IMR-90 (cell line): ENCODE measurements around the gene HSD11B1L. TPM values are rescaled to one million over a fixed set of nuclear protein-coding genes. Genes with fewer than 3 reads are reported as not detected.
"Not testable (repeated sequence)": the region's sequence is repeated elsewhere in the genome, so short reads cannot be mapped to it uniquely, and the experiment has no call there.

Source experiments
- ATAC-seq: fragments of 200-7000 bp; cut with Tn5 transposase; 2 replicates; pipeline ENCODE4 v1.9.1; 2020; ENCODE audit warnings: low read depth, mild to moderate bottlenecking, moderate library complexity
- BruUV-seq: library from RNA; stranded (reverse); fragments of 400-500 nt; replicated peaks from 2 replicates; lab custom pipeline; 2021; lab: Mats Ljungman, UMichigan
- CTCF ChIA-PET: fragments of 300-600 bp; formaldehyde crosslinking; extraction: SDS; loops from one replicate; lab custom pipeline; 2021; ENCODE audit warnings: antibody characterized with exemption; lab: Yijun Ruan, JAX
- POLR2A ChIA-PET: fragments of 300-600 bp; sonication (Branson Sonifier 250); formaldehyde crosslinking; loops from one replicate; lab custom pipeline; 2022; ENCODE audit warnings: antibody characterized with exemption; ENCODE audit not compliant: unreplicated experiment; lab: Charles Lee
- DNase-seq: peaks from one replicate; pipeline ENCODE4 v3.0.0; 2013
- H2AFZ ChIP-seq: replicated peaks from 2 replicates; pipeline ENCODE3; 2013; ENCODE audit warnings: low read length, mild to moderate bottlenecking; ENCODE audit not compliant: poor library complexity
- H2AK5ac ChIP-seq: 2 replicates; pipeline ENCODE4 v1.6.1; 2013; ENCODE audit warnings: low read depth, low read length, inconsistent platforms
- H2AK9ac ChIP-seq: replicated peaks from 2 replicates; pipeline ENCODE3; 2013; ENCODE audit warnings: mild to moderate bottlenecking, low read depth, low read length, moderate library complexity; ENCODE audit not compliant: poor library complexity
- H2BK120ac ChIP-seq: 2 replicates; pipeline ENCODE4 v1.6.1; 2013; ENCODE audit warnings: low read depth, low read length, inconsistent platforms
- H2BK15ac ChIP-seq: 3 replicates; pipeline ENCODE4 v1.6.1; 2013; ENCODE audit warnings: low read depth, low read length, inconsistent platforms
- H2BK20ac ChIP-seq: 2 replicates; pipeline ENCODE4 v1.6.1; 2013; ENCODE audit warnings: low read depth, mild to moderate bottlenecking, inconsistent platforms, low read length, moderate library complexity
- H2BK5ac ChIP-seq: 2 replicates; pipeline ENCODE4 v1.6.1; 2013; ENCODE audit warnings: mild to moderate bottlenecking, low read depth, low read length, inconsistent platforms; ENCODE audit not compliant: poor library complexity, severe bottlenecking
- H3K14ac ChIP-seq: replicated peaks from 2 replicates; pipeline ENCODE4 v1.6.1; 2013; ENCODE audit warnings: low read depth, low read length, inconsistent platforms
- H3K18ac ChIP-seq: 2 replicates; pipeline ENCODE4 v1.6.1; 2013; ENCODE audit warnings: low read depth, low read length, control low read depth
- H3K23ac ChIP-seq: 2 replicates; pipeline ENCODE4 v1.6.1; 2013; ENCODE audit warnings: low read depth, low read length, inconsistent platforms
- H3K27ac ChIP-seq: 2 replicates; pipeline ENCODE4 v1.5.1; 2013; ENCODE audit warnings: mild to moderate bottlenecking, control low read depth, low read length; ENCODE audit not compliant: insufficient read depth
- H3K27me3 ChIP-seq: 2 replicates; pipeline ENCODE4 v1.6.1; 2013; ENCODE audit warnings: low read length; ENCODE audit not compliant: control insufficient read depth, insufficient read depth
- H3K36me3 ChIP-seq: 2 replicates; pipeline ENCODE4 v1.6.1; 2013; ENCODE audit warnings: low read length, mixed read lengths; ENCODE audit not compliant: control insufficient read depth, insufficient read depth
- H3K4ac ChIP-seq: 2 replicates; pipeline ENCODE4 v1.6.1; 2013; ENCODE audit warnings: low read depth, low read length, inconsistent platforms
- H3K4me1 ChIP-seq: 2 replicates; pipeline ENCODE4 v1.6.1; 2013; ENCODE audit warnings: low read length, mixed read lengths; ENCODE audit not compliant: control insufficient read depth, insufficient read depth
- H3K4me2 ChIP-seq: 2 replicates; pipeline ENCODE4 v1.6.1; 2013; ENCODE audit warnings: low read depth, mild to moderate bottlenecking, control low read depth, low read length, moderate library complexity
- H3K4me3 ChIP-seq: 2 replicates; pipeline ENCODE4 v1.5.1; 2013; ENCODE audit warnings: low read depth, mild to moderate bottlenecking, control low read depth, low read length, moderate library complexity; ENCODE audit not compliant: insufficient read depth
- H3K56ac ChIP-seq: 2 replicates; pipeline ENCODE4 v1.6.1; 2013; ENCODE audit warnings: low read length, inconsistent platforms; ENCODE audit not compliant: insufficient read depth; ENCODE audit errors: extremely low read depth
- H3K79me1 ChIP-seq, 2 experiments: 2 replicates each; pipeline ENCODE4 v1.6.1; 2013; ENCODE audit warnings: low read length in 2 of 2, inconsistent platforms in 1 of 2, low read depth in 1 of 2
- H3K9ac ChIP-seq: 2 replicates; pipeline ENCODE4 v1.6.1; 2013; ENCODE audit warnings: low read depth, low read length, control low read depth
- H3K9me1 ChIP-seq: 2 replicates; pipeline ENCODE4 v1.6.1; 2013; ENCODE audit warnings: low read length, inconsistent platforms; ENCODE audit not compliant: insufficient read depth
- H3K9me3 ChIP-seq: 2 replicates; pipeline ENCODE4 v1.6.1; 2013; ENCODE audit warnings: low read length; ENCODE audit not compliant: control insufficient read depth, insufficient read depth
- H4K20me1 ChIP-seq: 2 replicates; pipeline ENCODE4 v1.6.1; 2013; ENCODE audit warnings: low read length, inconsistent platforms; ENCODE audit not compliant: insufficient read depth
- H4K5ac ChIP-seq: 2 replicates; pipeline ENCODE4 v1.6.1; 2013; ENCODE audit warnings: mild to moderate bottlenecking, low read depth, low read length, control low read depth
- H4K8ac ChIP-seq, 2 experiments: 2 replicates each; pipeline ENCODE4 v1.6.1; 2013; ENCODE audit warnings: low read depth in 2 of 2, low read length in 2 of 2, control low read depth in 1 of 2, inconsistent platforms in 1 of 2
- H4K91ac ChIP-seq: 2 replicates; pipeline ENCODE4 v1.6.1; 2013; ENCODE audit warnings: low read depth, low read length, inconsistent platforms; ENCODE audit not compliant: insufficient read depth
- CEBPB ChIP-seq: IDR thresholded peaks from 2 replicates; pipeline ENCODE4 v1.6.1; 2012; ENCODE audit warnings: low read depth, low read length, improper control_type of control experiment
- ELK1 ChIP-seq: fragments of 150-350 bp; IDR thresholded peaks from 2 replicates; pipeline ENCODE4 v1.6.1; 2016; ENCODE audit warnings: low read depth, mild to moderate bottlenecking, low read length, moderate library complexity, borderline replicate concordance
- MXI1 ChIP-seq: IDR thresholded peaks from 2 replicates; pipeline ENCODE4 v1.6.1; 2012; ENCODE audit warnings: low read depth, mild to moderate bottlenecking, low read length, moderate library complexity, borderline replicate concordance
- NFE2L2 ChIP-seq: fragments of 150-350 bp; IDR thresholded peaks from 2 replicates; pipeline ENCODE4 v1.6.1; 2016; ENCODE audit warnings: low read depth, mild to moderate bottlenecking, low read length
- RCOR1 ChIP-seq: IDR thresholded peaks from 2 replicates; pipeline ENCODE4 v1.6.1; 2012; ENCODE audit warnings: mild to moderate bottlenecking, low read length, improper control_type of control experiment; ENCODE audit not compliant: insufficient replicate concordance
- RFX5 ChIP-seq: IDR thresholded peaks from 2 replicates; pipeline ENCODE4 v1.8.0; 2012; ENCODE audit warnings: low read depth, mild to moderate bottlenecking, low read length, moderate library complexity
- WGBS, 2 experiments: methylation state at CpG; one replicate each; pipeline versions ENCODE4 v1.1.5 to v1.1.7; 2013; ENCODE audit warnings: missing lambda C conversion rate in 2 of 2; ENCODE audit not compliant: insufficient read length in 1 of 2; ENCODE audit errors: extremely low coverage in 2 of 2; 5-methylcytosine and 5-hydroxymethylcytosine counted together
- dilution Hi-C: fragments of 300-500 bp; cut with HindIII; formaldehyde crosslinking; loops from one replicate; pipeline ENCODE4 v1.14.3; 2018; ENCODE audit warnings: low sequenced_read_pairs; ENCODE audit not compliant: unreplicated experiment
- in situ Hi-C: fragments of 300-500 bp; cut with MboI; formaldehyde crosslinking; loops from 3 replicates; pipeline ENCODE4 v1.14.3; 2019; ENCODE audit warnings: low sequenced_read_pairs, inconsistent platforms, mixed read lengths
- intact Hi-C: fragments of 100-400 bp; cut with micrococcal nuclease; formaldehyde crosslinking; loops from 2 replicates; pipeline ENCODE4 v1.10.0; 2022
- polyA plus RNA-seq, 3 experiments: library from polyadenylated mRNA; depleted of rRNA; stranded (reverse); fragments of >200 nt; gene quantifications; 2 replicates each; pipeline ENCODE4 v1.2.3, GENCODE V29; 2012; ENCODE audit warnings: low replicate concordance in 1 of 3
- total RNA-seq: library from RNA; depleted of rRNA; stranded (reverse); fragments of >200 nt; gene quantifications from 2 replicates; pipeline ENCODE4 v1.2.3, GENCODE V29; 2012; rRNA removed

Gene HSD11B1L
- total and polyA plus RNA-seq, 2 of the 4 experiments (the other 2 are of a cell fraction), result 2.2 to 7.2 TPM

GRCh38 chr19:5727453-5728050, 46.7 kb downstream of the HSD11B1L start (continued):
- TF ChIP-seq MXI1 (no peak), CEBPB (no peak), NFE2L2 (no peak), ELK1 (no peak), RFX5 (no peak), RCOR1 (no peak)

- H3K9me3 ChIP-seq, H3K4me1 ChIP-seq, H3K9ac ChIP-seq, H3K23ac ChIP-seq, H3K9me1 ChIP-seq, H3K4me2 ChIP-seq, ATAC-seq, H4K91ac ChIP-seq, H3K14ac ChIP-seq, H3K56ac ChIP-seq, H2AK5ac ChIP-seq, H4K5ac ChIP-seq, in situ Hi-C loops, H2BK15ac ChIP-seq, BruUV-seq, H2BK5ac ChIP-seq, H4K20me1 ChIP-seq, H3K4me3 ChIP-seq, H3K27ac ChIP-seq, DNase-seq, POLR2A ChIA-PET, H3K4ac ChIP-seq, H2BK120ac ChIP-seq, H2AK9ac ChIP-seq, intact Hi-C loops, dilution Hi-C loops, H3K27me3 ChIP-seq, H3K18ac ChIP-seq, H2BK20ac ChIP-seq, H3K36me3 ChIP-seq, H4K8ac ChIP-seq, H3K79me1 ChIP-seq, H2AFZ ChIP-seq: not testable (repeated sequence)
- CTCF ChIA-PET, result interaction anchor here (0.6 kb wide), 1 partner anchor 895 kb away, joined by 4 read pairs; no protein-coding TSS in a partner anchor
- WGBS, 2 experiments, result 33% methylated on average over 1 of the region's 2 CpGs; no CpG with 5 or more reads in 1 of the 2 experiments
Observed at GRCh38 chr19:5733172-5733571, 52.3 kb downstream of the HSD11B1L start.

Other genes starting within 250 kb of the HSD11B1L start
- not detected in 2 replicates for gene ZNRF4, start 225.6 kb upstream of the HSD11B1L start, total RNA-seq
- gene ZNRF4, start 225.6 kb upstream of the HSD11B1L start, polyA plus RNA-seq (2012; rRNA removed), result not detected in 2 replicates
- gene TINCR, start 113.1 kb upstream of the HSD11B1L start, total RNA-seq, result not detected in 2 replicates
- gene TINCR, start 113.1 kb upstream of the HSD11B1L start, polyA plus RNA-seq (2012; rRNA removed), result 0.03 and 0.05 TPM in 2 replicates
- gene SAFB2, start 58.3 kb upstream of the HSD11B1L start, total RNA-seq, result 11.8 and 17.8 TPM in 2 replicates
- 26.2 and 28.6 TPM in 2 replicates for gene SAFB2, start 58.3 kb upstream of the HSD11B1L start, polyA plus RNA-seq (2012; rRNA removed)
- gene SAFB, start 57.9 kb upstream of the HSD11B1L start, total RNA-seq, result 18.5 and 26.1 TPM in 2 replicates
- gene SAFB, start 57.9 kb upstream of the HSD11B1L start, polyA plus RNA-seq (2012; rRNA removed), result 36.6 and 41.2 TPM in 2 replicates
- 14.5 and 15.8 TPM in 2 replicates for gene MICOS13, start 511 bp upstream of the HSD11B1L start, total RNA-seq
- gene MICOS13, start 511 bp upstream of the HSD11B1L start, polyA plus RNA-seq (2012; rRNA removed), result 48.9 and 80.2 TPM in 2 replicates
- 232 and 251 TPM in 2 replicates for gene RPL36, start 9.3 kb downstream of the HSD11B1L start, total RNA-seq
- 757 and 1,037 TPM in 2 replicates for gene RPL36, start 9.3 kb downstream of the HSD11B1L start, polyA plus RNA-seq (2012; rRNA removed)
- gene LONP1, start 39.1 kb downstream of the HSD11B1L start, total RNA-seq, result 64.2 and 70.3 TPM in 2 replicates
- gene LONP1, start 39.1 kb downstream of the HSD11B1L start, polyA plus RNA-seq (2012; rRNA removed), result 90.9 and 93.2 TPM in 2 replicates
- gene CATSPERD, start 39.6 kb downstream of the HSD11B1L start, total RNA-seq, result not detected in 2 replicates
- not detected in 2 replicates for gene CATSPERD, start 39.6 kb downstream of the HSD11B1L start, polyA plus RNA-seq (2012; rRNA removed)
- gene PRR22, start 103.7 kb downstream of the HSD11B1L start, total RNA-seq, result 0.28 TPM in 1 of 2 replicates, not detected in the other
- 0.92 and 1.6 TPM in 2 replicates for gene PRR22, start 103.7 kb downstream of the HSD11B1L start, polyA plus RNA-seq (2012; rRNA removed)
- 12.4 and 14.2 TPM in 2 replicates for gene DUS3L, start 110.1 kb downstream of the HSD11B1L start, total RNA-seq
- 21.3 and 25.6 TPM in 2 replicates for gene DUS3L, start 110.1 kb downstream of the HSD11B1L start, polyA plus RNA-seq (2012; rRNA removed)
- gene NRTN, start 124.0 kb downstream of the HSD11B1L start, total RNA-seq, result 0.18 TPM in 1 of 2 replicates, not detected in the other
- 0.17 and 0.37 TPM in 2 replicates for gene NRTN, start 124.0 kb downstream of the HSD11B1L start, polyA plus RNA-seq (2012; rRNA removed)
- gene FUT6, start 158.7 kb downstream of the HSD11B1L start, total RNA-seq, result not detected in 2 replicates
- gene FUT6, start 158.7 kb downstream of the HSD11B1L start, polyA plus RNA-seq (2012; rRNA removed), result not detected in 2 replicates
- gene FUT3, start 170.4 kb downstream of the HSD11B1L start, total RNA-seq, result not detected in 2 replicates
- gene FUT3, start 170.4 kb downstream of the HSD11B1L start, polyA plus RNA-seq (2012; rRNA removed), result not detected in 2 replicates
- not detected in 2 replicates for gene FUT5, start 189.5 kb downstream of the HSD11B1L start, total RNA-seq
- gene FUT5, start 189.5 kb downstream of the HSD11B1L start, polyA plus RNA-seq (2012; rRNA removed), result not detected in 2 replicates
- gene NDUFA11, start 222.8 kb downstream of the HSD11B1L start, total RNA-seq, result 297 and 375 TPM in 2 replicates
- 1,140 and 1,276 TPM in 2 replicates for gene NDUFA11, start 222.8 kb downstream of the HSD11B1L start, polyA plus RNA-seq (2012; rRNA removed)
- gene VMAC, start 223.8 kb downstream of the HSD11B1L start, total RNA-seq, result 1.4 and 1.7 TPM in 2 replicates
- 3.1 TPM in 2 replicates for gene VMAC, start 223.8 kb downstream of the HSD11B1L start, polyA plus RNA-seq (2012; rRNA removed)
- 0.54 and 1.4 TPM in 2 replicates for gene CAPS, start 233.2 kb downstream of the HSD11B1L start, total RNA-seq
- gene CAPS, start 233.2 kb downstream of the HSD11B1L start, polyA plus RNA-seq (2012; rRNA removed), result 4.9 and 5.6 TPM in 2 replicates